Measurements from ENCODE around the gene TM7SF2.

DNA sequence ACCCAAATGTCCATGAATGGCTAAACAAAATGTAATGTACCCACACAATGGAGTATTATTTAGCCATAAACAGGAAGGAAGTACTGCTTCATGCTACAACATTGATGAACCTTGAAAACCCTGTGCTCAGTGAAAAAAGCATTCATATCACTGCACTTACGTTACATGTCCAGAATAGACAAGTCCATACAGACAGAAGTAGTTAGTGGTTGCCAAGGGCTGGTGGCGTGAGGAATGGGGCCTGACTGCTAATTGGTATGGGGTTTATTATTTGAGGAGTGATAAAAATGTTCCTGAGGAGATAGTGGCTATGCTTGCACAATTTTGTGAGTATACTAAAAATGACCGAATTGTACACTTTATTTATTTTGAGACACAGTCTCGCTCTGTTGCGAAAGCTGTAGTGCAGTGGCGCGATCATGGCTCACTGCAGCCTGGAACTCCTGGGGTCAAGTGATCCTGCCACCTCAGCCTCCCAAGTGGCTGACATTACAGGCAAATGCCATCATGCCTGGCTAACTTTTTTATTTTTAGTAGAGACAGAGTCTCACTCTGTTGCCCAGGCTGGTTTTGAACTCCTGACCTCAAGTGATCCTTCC lies 30.3 kb downstream of the TM7SF2 start:
- no peak for TF ChIP-seq EZH2 (IDR thresholded peaks at IDR 0.05; ENCODE audit: insufficient read depth, poor library complexity, severe bottlenecking)
- no peak for TF ChIP-seq EZH2phosphoT487 (IDR thresholded peaks at IDR 0.05; ENCODE audit: insufficient read depth, low read depth)
